MCF 10A (cell line): ENCODE results near the gene JUND. TPM values are rescaled to one million over a fixed set of nuclear protein-coding genes. Genes with fewer than 3 reads are reported as not detected.

Experiments used
- BruUV-seq: library from RNA; stranded (reverse); fragments of 400-500 nt; replicated peaks from 2 replicates; lab custom pipeline; 2021; lab: Mats Ljungman, UMichigan
- CTCF ChIA-PET: fragments of 300-600 bp; sonication (Branson Sonifier 250); formaldehyde crosslinking; extraction: SDS; loops from one replicate; lab custom pipeline; 2021; ENCODE audit warnings: antibody characterized with exemption, inconsistent platforms; lab: Yijun Ruan, JAX
- POLR2A ChIA-PET: fragments of 300-600, 350-650 bp; sonication (Branson Sonifier 250); formaldehyde crosslinking; extraction: SDS; loops from one replicate; lab custom pipeline; 2020; ENCODE audit warnings: antibody characterized with exemption, inconsistent platforms; lab: Yijun Ruan, JAX
- DNase-seq: peaks from one replicate; pipeline ENCODE4 v3.0.0-alpha.2; 2018; ENCODE audit not compliant: unreplicated experiment
- H3K27ac Mint-ChIP-seq: one replicate; pipeline ENCODE4 v1.8.0; 2022; ENCODE audit warnings: mild to moderate bottlenecking, low read depth, mixed read lengths; ENCODE audit not compliant: unreplicated experiment
- H3K27me3 Mint-ChIP-seq: one replicate; pipeline ENCODE4 v1.8.0; 2022; ENCODE audit warnings: mixed read lengths; ENCODE audit not compliant: insufficient read depth, unreplicated experiment
- H3K36me3 Mint-ChIP-seq: one replicate; pipeline ENCODE4 v1.8.0; 2022; ENCODE audit warnings: mild to moderate bottlenecking, moderate library complexity, mixed read lengths; ENCODE audit not compliant: insufficient read depth, unreplicated experiment
- H3K4me1 Mint-ChIP-seq: one replicate; pipeline ENCODE4 v1.8.0; 2022; ENCODE audit warnings: mixed read lengths; ENCODE audit not compliant: insufficient read depth, unreplicated experiment
- H3K4me3 Mint-ChIP-seq: one replicate; pipeline ENCODE4 v1.8.0; 2022; ENCODE audit warnings: mild to moderate bottlenecking, moderate library complexity, mixed read lengths; ENCODE audit not compliant: unreplicated experiment
- H3K9me3 Mint-ChIP-seq: one replicate; pipeline ENCODE4 v1.8.0; 2022; ENCODE audit warnings: mixed read lengths; ENCODE audit not compliant: unreplicated experiment
- CTCF ChIP-seq: fragments of 200-600 bp; IDR thresholded peaks from one replicate; pipeline ENCODE4 v1.8.0; 2022; ENCODE audit warnings: antibody characterized with exemption, mild to moderate bottlenecking; ENCODE audit not compliant: unreplicated experiment
- intact Hi-C: fragments of 100-400 bp; cut with micrococcal nuclease; formaldehyde crosslinking; loops from 2 replicates; pipeline ENCODE4 v1.14.1; 2022
- total RNA-seq: library from RNA; stranded (reverse); gene quantifications from 2 replicates; pipeline ENCODE4 v1.2.3, GENCODE V29; 2022

Gene JUND
- total RNA-seq, 1 experiment from 2014 or later = 120 TPM

GRCh38 chr19:18291019-18291524, 9.7 kb upstream of the JUND start:
- no peak for DNase-seq
- H3K9me3 Mint-ChIP-seq = no peaks in the 10 kb centered on the region
- H3K27me3 Mint-ChIP-seq = no peaks in the 10 kb centered on the region
- intact Hi-C loops = no loop called here
- peaks cover 24% of the 10 kb centered on the region for H3K4me1 Mint-ChIP-seq
- CTCF ChIA-PET = interaction anchor here (0.5 kb wide), 1 partner anchor 8 kb away, joined by 5 read pairs; no protein-coding TSS in a partner anchor
- H3K36me3 Mint-ChIP-seq = peaks cover 6% of the 10 kb centered on the region
- peak overlapping the region; percentile 97 for H3K27ac Mint-ChIP-seq
- TF ChIP-seq CTCF = no peak
- H3K4me3 Mint-ChIP-seq = peak overlapping the region; percentile 78
- BruUV-seq = no TSS peak
- POLR2A ChIA-PET = interaction anchor here (0.7 to 4.0 kb wide), 7 partner anchors 11 to 99 kb away, joined by 5 to 170 read pairs (median 15); partner anchors contain the start of genes IQCN, JUND, LSM4 and MPV17L2

- Mint-ChIP-seq H3K9me3 (no peaks in the 10 kb centered on the region), H3K36me3 (peaks cover 6% of the 10 kb centered on the region), H3K4me3 (peak overlapping the region; percentile 78), H3K27me3 (no peaks in the 10 kb centered on the region), H3K27ac (peak overlapping the region; percentile 97), H3K4me1 (peaks cover 24% of the 10 kb centered on the region)
- ChIA-PET CTCF (no interaction called here), POLR2A (interaction anchor here (4.0 kb wide), 1 partner anchor 10 kb away, joined by 170 read pairs; the partner anchor contains the start of gene JUND)
- TF ChIP-seq CTCF = no peak
- intact Hi-C loops = no loop called here
- BruUV-seq = no TSS peak
- no peak for DNase-seq
These were observed 9.0 kb upstream of the JUND start for GRCh38 chr19:18290302-18291018.

DNA sequence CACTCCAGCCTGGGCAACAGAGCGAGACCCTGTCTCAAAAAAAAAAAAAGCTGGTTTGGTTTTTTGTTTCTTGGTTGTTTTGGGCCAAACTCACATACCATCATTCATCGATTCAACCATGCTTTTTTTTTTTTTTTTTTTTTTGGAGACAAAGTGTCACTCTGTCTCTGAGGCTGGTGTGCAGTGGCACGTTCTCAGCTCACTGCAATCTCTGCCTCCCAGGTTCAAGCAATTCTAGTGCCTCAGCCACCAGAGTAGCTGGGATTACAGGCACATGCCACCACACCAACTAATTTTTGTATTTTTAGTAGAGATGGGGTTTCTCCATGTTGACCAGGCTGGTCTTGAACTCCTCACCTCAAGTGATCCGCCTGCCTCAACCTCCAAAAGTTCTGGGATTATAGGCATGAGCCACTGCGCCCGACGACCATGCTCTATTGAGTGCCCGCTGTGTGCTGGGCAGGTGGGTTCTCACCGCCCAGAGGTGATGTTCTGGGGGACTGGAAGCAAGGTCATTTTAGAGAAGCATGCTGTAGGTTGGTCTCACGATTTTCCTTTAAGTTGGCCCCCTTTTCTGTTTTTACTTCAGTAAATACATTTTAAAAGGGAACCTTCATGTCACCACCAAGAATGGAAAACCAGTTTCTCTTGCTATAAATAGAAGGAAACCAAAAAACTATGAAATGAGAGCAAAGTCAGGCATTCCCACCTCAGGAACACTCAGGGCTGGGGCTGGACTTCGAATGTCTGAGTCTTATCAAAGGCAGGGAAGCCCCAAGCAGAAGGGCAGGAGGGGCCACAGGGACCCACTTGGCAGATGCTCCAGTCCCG, 8.3 kb upstream of the JUND start:
- POLR2A ChIA-PET = no interaction called here
- CTCF ChIA-PET = interaction anchor here (0.6 to 1.2 kb wide), 3 partner anchors 10 to 39 kb away, joined by 3 read pairs; partner anchors contain the start of gene IQCN
- Mint-ChIP-seq H3K9me3 (no peaks in the 10 kb centered on the region), H3K27me3 (no peaks in the 10 kb centered on the region), H3K36me3 (peaks cover 6% of the 10 kb centered on the region), H3K27ac (no peak overlapping the region), H3K4me1 (peaks cover 24% of the 10 kb centered on the region), H3K4me3 (no peak overlapping the region)
- no TSS peak for BruUV-seq
- DNase-seq = no peak
- intact Hi-C loops = no loop called here
- no peak for TF ChIP-seq CTCF
